KMS-11 (cell line): ENCODE measurements around the gene UHRF2.

Source experiments
- H2AFZ ChIP-seq: fragments of 200-600 bp; sonication (generic); 2 replicates; pipeline ENCODE4 v1.6.1; 2016; ENCODE audit warnings: antibody characterized with exemption, mixed run types, low read depth
- H3K27ac ChIP-seq: fragments of 200-600 bp; sonication (generic); 2 replicates; pipeline ENCODE4 v1.6.1; 2016; ENCODE audit warnings: mild to moderate bottlenecking, mixed run types
- H3K27me3 ChIP-seq: fragments of 200-600 bp; sonication (generic); 2 replicates; pipeline ENCODE4 v1.6.1; 2017; ENCODE audit warnings: mild to moderate bottlenecking, low read depth, mixed run types, moderate library complexity; ENCODE audit not compliant: insufficient read depth
- H3K36me3 ChIP-seq: fragments of 200-600 bp; sonication (generic); 2 replicates; pipeline ENCODE4 v1.6.1; 2017; ENCODE audit warnings: mild to moderate bottlenecking, mixed run types; ENCODE audit not compliant: insufficient read depth
- H3K4me1 ChIP-seq: fragments of 200-600 bp; sonication (generic); 2 replicates; pipeline ENCODE4 v1.6.1; 2016; ENCODE audit warnings: mild to moderate bottlenecking, low read depth, mixed run types; ENCODE audit not compliant: poor library complexity, severe bottlenecking
- H3K4me2 ChIP-seq: fragments of 200-600 bp; sonication (generic); 2 replicates; pipeline ENCODE4 v1.7.0; 2016; ENCODE audit warnings: mild to moderate bottlenecking, mixed run types
- H3K4me3 ChIP-seq: fragments of 200-600 bp; sonication (generic); IDR thresholded peaks from 2 replicates; pipeline ENCODE4 v1.6.1; 2017; ENCODE audit warnings: low read depth, low read length, mixed read lengths; ENCODE audit not compliant: insufficient read depth
- H3K79me2 ChIP-seq: fragments of 200-600 bp; sonication (generic); 2 replicates; pipeline ENCODE4 v1.6.1; 2016; ENCODE audit warnings: low read depth, mixed run types; ENCODE audit not compliant: insufficient read depth
- H3K9ac ChIP-seq: fragments of 200-600 bp; sonication (generic); 2 replicates; pipeline ENCODE4 v1.6.1; 2016; ENCODE audit warnings: mild to moderate bottlenecking, mixed run types
- H4K20me1 ChIP-seq: fragments of 200-600 bp; sonication (generic); 2 replicates; pipeline ENCODE4 v1.6.1; 2016; ENCODE audit warnings: mild to moderate bottlenecking, mixed run types; ENCODE audit not compliant: insufficient read depth
- CTCF ChIP-seq: fragments of 200-600 bp; sonication (generic); conservative IDR thresholded peaks from 2 replicates; pipeline ENCODE4 v1.6.1; 2017; ENCODE audit warnings: low read depth, mild to moderate bottlenecking, antibody characterized with exemption, low read length, moderate library complexity, mixed read lengths

UHRF2 gene

GRCh38 chr9:6405371-6405770 is 7.6 kb upstream of the UHRF2 start:
- Histone ChIP-seq H3K27ac (no peak overlapping the region), H3K4me3 (no peak overlapping the region), H2AFZ (no peak overlapping the region), H3K9ac (no peak overlapping the region), H3K27me3 (no peaks in the 10 kb centered on the region), H3K79me2 (no peaks in the 10 kb centered on the region), H3K4me1 (no peaks in the 10 kb centered on the region), H3K36me3 (no peaks in the 10 kb centered on the region), H4K20me1 (no peaks in the 10 kb centered on the region), H3K4me2 (no peak overlapping the region)
- TF ChIP-seq CTCF, result no peak

GRCh38 chr9:6407778-6408177 is 5.2 kb upstream of the UHRF2 start:
- Histone ChIP-seq H3K9ac (no peak overlapping the region), H3K27me3 (no peaks in the 10 kb centered on the region), H3K4me1 (peaks cover 14% of the 10 kb centered on the region), H2AFZ (no peak overlapping the region), H3K79me2 (no peaks in the 10 kb centered on the region), H3K4me2 (no peak overlapping the region), H4K20me1 (no peaks in the 10 kb centered on the region), H3K4me3 (no peak overlapping the region), H3K27ac (no peak overlapping the region), H3K36me3 (no peaks in the 10 kb centered on the region)
- no peak for TF ChIP-seq CTCF

- Histone ChIP-seq H3K4me1 (peaks cover 14% of the 10 kb centered on the region), H3K4me2 (no peak overlapping the region), H4K20me1 (no peaks in the 10 kb centered on the region), H3K27me3 (no peaks in the 10 kb centered on the region), H3K79me2 (peaks cover under 1% of the 10 kb centered on the region; the same call in 1 of the 2 replicates), H3K4me3 (no peak overlapping the region), H3K27ac (no peak overlapping the region), H3K9ac (no peak overlapping the region), H2AFZ (no peak overlapping the region), H3K36me3 (no peaks in the 10 kb centered on the region)
- TF ChIP-seq CTCF, result no peak
Observed at GRCh38 chr9:6408320-6408719, 4.7 kb upstream of the UHRF2 start.

GRCh38 chr9:6409811-6410210 is 3.2 kb upstream of the UHRF2 start:
- Histone ChIP-seq H3K4me1 (peaks cover 15% of the 10 kb centered on the region), H3K4me3 (no peak overlapping the region), H3K79me2 (peaks cover 16% of the 10 kb centered on the region), H4K20me1 (0 out of 2 replicates have a peak, but pooled peaks cover under 1% of the 10 kb centered on the region), H3K27ac (no peak overlapping the region), H3K4me2 (no peak overlapping the region), H2AFZ (no peak overlapping the region), H3K27me3 (no peaks in the 10 kb centered on the region), H3K36me3 (no peaks in the 10 kb centered on the region), H3K9ac (no peak overlapping the region)
- TF ChIP-seq CTCF, result no peak
